Heart right ventricle (tissue), 16 donors: Measurements from ENCODE around the gene BTG1. TPM values are rescaled to one million over a fixed set of nuclear protein-coding genes. Genes with fewer than 3 reads are reported as not detected.

ENCODE experiments used
- ATAC-seq, 8 donors: fragments of 200-7000 bp; cut with Tn5 transposase; one replicate each; pipeline ENCODE4 v1.9.1; 2020; ENCODE audit warnings: mild to moderate bottlenecking in 8 of 8, moderate library complexity in 8 of 8, moderate number of reproducible peaks in 1 of 8
- DNase-seq, 2 donors: peaks; one replicate each; pipeline ENCODE4 v3.0.0-alpha.2; 2020
- H3K27ac ChIP-seq, 10 donors: fragments of 200-600 bp; sonication (generic) in 2 of 10; one replicate each; pipeline versions ENCODE4 v1.5.0 to v1.8.0; 2020 to 2022; ENCODE audit warnings: mild to moderate bottlenecking in 3 of 10
- H3K27me3 ChIP-seq, 7 donors: fragments of 200-600 bp; one replicate each; pipeline ENCODE4 v1.8.0; 2021 to 2022; ENCODE audit warnings: mild to moderate bottlenecking in 2 of 7
- H3K36me3 ChIP-seq, 9 donors: fragments of 200-600 bp; sonication (generic) in 1 of 9; one replicate each; pipeline versions ENCODE4 v1.5.0 to v1.8.0; 2020 to 2022; ENCODE audit warnings: mild to moderate bottlenecking in 2 of 9
- H3K4me1 ChIP-seq, 9 donors: fragments of 200-600 bp; sonication (generic) in 1 of 9; one replicate each; pipeline versions ENCODE4 v1.5.0 to v1.8.0; 2020 to 2022; ENCODE audit warnings: mild to moderate bottlenecking in 4 of 9
- H3K4me3 ChIP-seq, 10 donors: fragments of 200-600 bp; sonication (generic) in 2 of 10; one replicate each; pipeline versions ENCODE4 v1.5.0 to v1.8.0; 2020 to 2022; ENCODE audit warnings: mild to moderate bottlenecking in 7 of 10, moderate library complexity in 2 of 10
- H3K9me3 ChIP-seq, 11 donors: fragments of 200-600 bp in 10 of 11; sonication (generic) in 2 of 11; one replicate each; pipeline versions ENCODE4 v1.5.0 to v1.8.0; 2013 to 2022; ENCODE audit warnings: mild to moderate bottlenecking in 2 of 11, control low read depth in 1 of 11, moderate library complexity in 1 of 11
- WGBS, 2 donors: extraction: QIAGEN DNeasy Blood & Tissue Kit; methylation state at CpG; one replicate each; pipeline ENCODE4 v1.1.7; 2013; ENCODE audit warnings: inconsistent platforms in 1 of 2; 5-methylcytosine and 5-hydroxymethylcytosine counted together
- intact Hi-C, 10 donors: fragments of 100-400 bp; cut with DNase I; formaldehyde crosslinking; loops; one replicate each; pipeline versions ENCODE4 v1.11.1 to v1.14.2; 2022
- polyA plus RNA-seq, 2 donors: library from polyadenylated mRNA; stranded (reverse); fragments of 200-250 nt; gene quantifications; one replicate each; pipeline ENCODE4 v1.2.3, GENCODE V29; 2013
- total RNA-seq, 10 donors: library from RNA; stranded (reverse); fragmentation: NEBNext Ultra II Directional in 3 of 10; extraction: Animal tissue kit (Norgen Biotek cat#: 25700) in 3 of 10; gene quantifications; one replicate each; pipeline versions ENCODE4 v1.2.1 to v1.2.4, GENCODE V29; 2021 to 2023
- TF ChIP-seq, protein P1 (sequence below), 9 donors: fragments of 200-600 bp; sonication (generic) in 2 of 9; IDR thresholded peaks; one replicate each; pipeline versions ENCODE4 v1.5.0 to v1.8.0; 2021 to 2022; ENCODE audit warnings: antibody characterized with exemption in 9 of 9, mild to moderate bottlenecking in 5 of 9, moderate library complexity in 1 of 9
- donor health status: Arrhythmogenic right ventricular cardiomyopathy.
- donor health status: ischemic (EF 13 %, LVEDD 7.1; RV severe dilation, severe dysfunction).
- donor health status: healthy with polysubstance abuse.
- donor health status: DM: no; HTN: yes; CAD: no.
- donor health status: DM: no; HTN: no; CAD: no.
- donor health status: ischemic (EF 25% LVEDD 6.9; RV normal size, moderate dysfunction).
- donor health status: ischemic (EF 25% LVEDD 5.7; RV mildly dilated, moderate dysfunction).
- donor health status: healthy.
- donor health status: DM: yes; HTN: yes; CAD: no.
- donor health status: Ischemic cardiomyopathy.
- donor health status: ischemic (EF 35%, LVEDD 5.7; RV mildly dilated, moderate dysfunction).
- donor health status: nonischemic (EF 11% LVEDD 7.7; RV severe dilation, severe dysfunction).
- donor health status: DM: yes; HTN: yes; CAD: no.
- donor health status: PGD.
- donor health status: ischemic (EF 29% LVEDD 5.4; RV normal size, mild dysfunction).
- donor health status: nonischemic (EF 23%, LVEDD 6.1; RV moderate dilation, normal function).

The BTG1 gene
- total and polyA plus RNA-seq, 12 donors, result 20.0 to 127 (median 61.0) TPM

DNA sequence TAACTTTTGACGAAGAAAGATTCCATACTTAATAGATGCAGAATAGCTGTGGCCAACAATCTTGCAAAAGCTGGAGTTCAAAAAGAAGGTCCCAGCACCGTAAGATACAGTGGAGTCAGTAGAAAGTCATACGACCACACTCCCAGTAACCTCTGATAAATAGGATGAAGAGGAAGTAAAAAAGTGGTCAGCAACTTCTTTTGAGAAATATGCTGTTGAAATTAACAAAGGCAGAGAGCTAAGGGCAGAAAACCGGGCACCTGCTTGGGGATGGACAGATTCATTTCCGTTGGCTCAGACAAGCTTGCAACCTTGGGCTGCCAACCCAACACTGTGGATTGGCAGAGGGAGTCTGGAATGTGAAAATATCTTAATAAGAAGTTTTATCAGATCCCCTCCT lies 40.0 kb downstream of the BTG1 start:
- intact Hi-C loops, result no loop called here
- TF ChIP-seq, protein P1, sequence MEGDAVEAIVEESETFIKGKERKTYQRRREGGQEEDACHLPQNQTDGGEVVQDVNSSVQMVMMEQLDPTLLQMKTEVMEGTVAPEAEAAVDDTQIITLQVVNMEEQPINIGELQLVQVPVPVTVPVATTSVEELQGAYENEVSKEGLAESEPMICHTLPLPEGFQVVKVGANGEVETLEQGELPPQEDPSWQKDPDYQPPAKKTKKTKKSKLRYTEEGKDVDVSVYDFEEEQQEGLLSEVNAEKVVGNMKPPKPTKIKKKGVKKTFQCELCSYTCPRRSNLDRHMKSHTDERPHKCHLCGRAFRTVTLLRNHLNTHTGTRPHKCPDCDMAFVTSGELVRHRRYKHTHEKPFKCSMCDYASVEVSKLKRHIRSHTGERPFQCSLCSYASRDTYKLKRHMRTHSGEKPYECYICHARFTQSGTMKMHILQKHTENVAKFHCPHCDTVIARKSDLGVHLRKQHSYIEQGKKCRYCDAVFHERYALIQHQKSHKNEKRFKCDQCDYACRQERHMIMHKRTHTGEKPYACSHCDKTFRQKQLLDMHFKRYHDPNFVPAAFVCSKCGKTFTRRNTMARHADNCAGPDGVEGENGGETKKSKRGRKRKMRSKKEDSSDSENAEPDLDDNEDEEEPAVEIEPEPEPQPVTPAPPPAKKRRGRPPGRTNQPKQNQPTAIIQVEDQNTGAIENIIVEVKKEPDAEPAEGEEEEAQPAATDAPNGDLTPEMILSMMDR (IDR thresholded peaks at IDR 0.05), result no peak
- Histone ChIP-seq H3K36me3 (no peaks in the 10 kb centered on the region), H3K4me3 (no peak overlapping the region), H3K27me3 (no peaks in the 10 kb centered on the region), H3K4me1 (peaks cover 0 to 36% (median 3%) of the 10 kb centered on the region in 9 donors), H3K9me3 (no peaks in the 10 kb centered on the region), H3K27ac (peak overlapping the region in 1 of 10 donors; percentile 49)
- ATAC-seq (peak in 1 of 8 donors; percentile 19), DNase-seq (no peak)
- 87% methylated on average over 5 of the region's 5 CpGs for WGBS, 2 donors

DNA sequence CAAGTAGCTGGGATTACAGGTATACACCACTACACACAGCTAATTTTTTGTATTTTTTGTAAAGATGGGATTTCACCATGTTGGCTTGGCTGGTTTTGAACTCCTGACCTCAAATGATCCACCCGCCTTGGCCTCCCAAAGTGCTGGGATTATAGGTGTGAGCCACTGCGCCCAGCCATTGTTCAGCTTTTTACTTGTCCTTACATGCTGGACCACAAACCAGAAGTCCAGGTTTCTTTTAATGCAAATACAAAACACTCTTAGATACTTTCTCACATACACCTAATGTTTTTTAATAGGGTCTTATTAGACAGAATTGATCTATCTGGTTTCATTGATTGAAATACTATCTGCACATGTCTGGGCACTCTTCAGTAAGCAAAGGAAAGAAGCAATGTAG lies 40.5 kb downstream of the BTG1 start:
- H3K27ac ChIP-seq, result peak overlapping the region in 1 of 10 donors; percentile 49
- H3K27me3 ChIP-seq, result no peaks in the 10 kb centered on the region
- H3K36me3 ChIP-seq, result no peaks in the 10 kb centered on the region
- no peak for DNase-seq
- WGBS, 2 donors, result 69 to 99% methylated on average over 2 of the region's 2 CpGs
- ATAC-seq, result no peak
- intact Hi-C loops, result no loop called here
- no peaks in the 10 kb centered on the region for H3K9me3 ChIP-seq
- H3K4me1 ChIP-seq, result peaks cover 0 to 33% (median 3%) of the 10 kb centered on the region in 9 donors
- TF ChIP-seq, protein P1 (IDR thresholded peaks at IDR 0.05), result no peak
- no peak overlapping the region for H3K4me3 ChIP-seq

- H3K27ac ChIP-seq, result no peak overlapping the region
- 95 to 97% methylated on average over 2 of the region's 2 CpGs for WGBS, 2 donors
- ATAC-seq, result no peak
- H3K27me3 ChIP-seq, result no peaks in the 10 kb centered on the region
- H3K36me3 ChIP-seq, result no peaks in the 10 kb centered on the region
- no peak for DNase-seq
- intact Hi-C loops, result no loop called here
- TF ChIP-seq, protein P1 (IDR thresholded peaks at IDR 0.05), result no peak
- H3K4me1 ChIP-seq, result peaks cover 0 to 14% (median 0%) of the 10 kb centered on the region in 9 donors
- no peaks in the 10 kb centered on the region for H3K9me3 ChIP-seq
- H3K4me3 ChIP-seq, result no peak overlapping the region
Measured at GRCh38 chr12:92102606-92103005, 43.0 kb downstream of the BTG1 start.

- Histone ChIP-seq H3K27me3 (no peaks in the 10 kb centered on the region), H3K36me3 (no peaks in the 10 kb centered on the region), H3K9me3 (no peaks in the 10 kb centered on the region), H3K27ac (no peak overlapping the region), H3K4me1 (peaks cover 0 to 14% (median 0%) of the 10 kb centered on the region in 9 donors), H3K4me3 (no peak overlapping the region)
- TF ChIP-seq, protein P1 (IDR thresholded peaks at IDR 0.05), result no peak
- ATAC-seq (no peak), DNase-seq (no peak)
- intact Hi-C loops, result loop anchor here in 1 of 10 donors (10.0 kb wide), 1 partner anchor 846 kb away; no protein-coding TSS in a partner anchor
- 70 to 74% methylated on average over 1 of the region's 1 CpG for WGBS, 2 donors
Measured at GRCh38 chr12:92098594-92099380, 46.9 kb downstream of the BTG1 start.
